Esophagus muscularis mucosa (tissue), 4 donors: ENCODE measurements around the gene NRIP3.

Source experiments
- CTCF ChIP-seq, 3 experiments: fragments of 200-600 bp in 2 of 3; fragments of 450-650 bp in 1 of 3; sonication (generic) in 2 of 3; IDR thresholded peaks; one replicate each; pipeline ENCODE4 v1.5.1; 2017 to 2019; ENCODE audit warnings: antibody characterized with exemption in 3 of 3, mild to moderate bottlenecking in 2 of 3, moderate library complexity in 1 of 3
- EP300 ChIP-seq: sonication (generic); formaldehyde crosslinking; IDR thresholded peaks from one replicate; pipeline ENCODE4 v1.6.1; 2017; ENCODE audit warnings: antibody characterized with exemption
- POLR2AphosphoS5 ChIP-seq, 2 donors: sonication (generic); formaldehyde crosslinking; IDR thresholded peaks; one replicate each; pipeline ENCODE4 v1.6.1; 2017; ENCODE audit warnings: antibody characterized with exemption in 2 of 2

GRCh38 chr11:8985462-8985861, 18.3 kb downstream of the NRIP3 start:
- TF ChIP-seq CTCF (IDR thresholded peaks at IDR 0.05) (no peak), EP300 (no peak), POLR2AphosphoS5 (IDR thresholded peaks at IDR 0.05) (no peak)
